Gastrocnemius medialis (tissue), 4 donors: Measurements from ENCODE around the gene BCLAF1. TPM values are rescaled to one million over a fixed set of nuclear protein-coding genes. Genes with fewer than 3 reads are reported as not detected.

ENCODE experiments used
- ATAC-seq, 2 donors: fragments of 150-250 bp; one replicate each; pipeline ENCODE4 v1.9.1; 2016
- DNase-seq, 2 donors: peaks; one replicate each; pipeline ENCODE4 v3.0.0-alpha.2; 2019
- H3K27ac ChIP-seq, 4 donors: fragments of 200-600 bp; sonication (generic); 1 replicate in 1 of 4; 2 replicates in 3 of 4; pipeline ENCODE4 v1.5.1; 2016 to 2018; ENCODE audit warnings: mild to moderate bottlenecking in 2 of 4, moderate library complexity in 1 of 4
- H3K27me3 ChIP-seq, 3 donors: fragments of 200-600 bp; sonication (generic) in 2 of 3; 1 replicate in 1 of 3; 2 replicates in 2 of 3; pipeline versions ENCODE4 v1.5.1 to v1.6.0; 2016 to 2019; ENCODE audit warnings: mild to moderate bottlenecking in 1 of 3, moderate library complexity in 1 of 3
- H3K36me3 ChIP-seq, 2 donors: fragments of 200-600 bp; sonication (generic) in 1 of 2; one replicate each; pipeline ENCODE4 v1.5.1; 2017 to 2018
- H3K4me1 ChIP-seq, 2 donors: fragments of 200-600 bp; sonication (generic) in 1 of 2; one replicate each; pipeline ENCODE4 v1.5.1; 2016 to 2017; ENCODE audit warnings: mild to moderate bottlenecking in 2 of 2
- H3K4me3 ChIP-seq, 4 donors: fragments of 200-600 bp; sonication (generic) in 3 of 4; 1 replicate in 1 of 4; 2 replicates in 3 of 4; pipeline ENCODE4 v1.5.1; 2016 to 2019; ENCODE audit warnings: mild to moderate bottlenecking in 2 of 4
- H3K9me3 ChIP-seq, 3 donors: fragments of 200-600 bp; sonication (generic) in 2 of 3; 1 replicate in 1 of 3; 2 replicates in 2 of 3; pipeline ENCODE4 v1.5.1; 2016 to 2019
- CTCF ChIP-seq, 5 experiments: fragments of 450-650 bp in 3 of 5; fragments of 200-600 bp in 2 of 5; sonication (generic) in 2 of 5; IDR thresholded peaks in 4 of 5; conservative IDR thresholded peaks in 1 of 5; 1 replicate in 4 of 5; 2 replicates in 1 of 5; pipeline ENCODE4 v1.5.1; 2016 to 2019; ENCODE audit warnings: antibody characterized with exemption in 5 of 5, mild to moderate bottlenecking in 3 of 5, moderate library complexity in 3 of 5
- POLR2A ChIP-seq, 2 donors: fragments of 450-650 bp; IDR thresholded peaks; one replicate each; pipeline ENCODE4 v1.6.1; 2017; ENCODE audit warnings: antibody characterized with exemption in 2 of 2, mild to moderate bottlenecking in 2 of 2, moderate library complexity in 2 of 2
- in situ Hi-C, 4 donors: fragments of 200-750 bp; cut with MboI; loops; one replicate each; pipeline versions ENCODE4 v1.15.0 to v1.8.0; 2017; ENCODE audit warnings: low sequenced_read_pairs in 4 of 4
- intact Hi-C: fragments of 100-400 bp; cut with DNase I; formaldehyde crosslinking; loops from one replicate; pipeline ENCODE4 v1.15.1; 2023; ENCODE audit warnings: low total_unique reads
- total RNA-seq, 4 donors: library from RNA; depleted of rRNA; stranded (reverse); fragments of >200 nt; gene quantifications; one replicate each; pipeline versions ENCODE4 v1.1.0 to v1.2.3, GENCODE V29; 2016

Gene BCLAF1
- total RNA-seq, 4 donors from 2014 or later = 27.3 to 83.0 (median 61.8) TPM

GRCh38 chr6:136212608-136213007 is 77.0 kb downstream of the BCLAF1 start:
- ATAC-seq = no peak
- intact Hi-C loops = no loop called here
- no peak for DNase-seq
- in situ Hi-C loops = no loop called here
- H3K4me1 ChIP-seq = no peaks in the 10 kb centered on the region
- H3K27ac ChIP-seq = no peak overlapping the region
- H3K4me3 ChIP-seq = no peak overlapping the region
- no peaks in the 10 kb centered on the region for H3K36me3 ChIP-seq
- H3K27me3 ChIP-seq = no peaks in the 10 kb centered on the region
- no peak for TF ChIP-seq CTCF (IDR thresholded peaks at IDR 0.05 in 4 of 5, conservative IDR thresholded peaks at IDR 0.05 in 1 of 5)
- no peak for TF ChIP-seq POLR2A (IDR thresholded peaks at IDR 0.05)
- no peaks in the 10 kb centered on the region for H3K9me3 ChIP-seq

- H3K36me3 ChIP-seq = no peaks in the 10 kb centered on the region
- H3K4me3 ChIP-seq = no peak overlapping the region
- no peaks in the 10 kb centered on the region for H3K27me3 ChIP-seq
- TF ChIP-seq CTCF (IDR thresholded peaks at IDR 0.05 in 4 of 5, conservative IDR thresholded peaks at IDR 0.05 in 1 of 5) = no peak
- no peak for TF ChIP-seq POLR2A (IDR thresholded peaks at IDR 0.05)
- H3K4me1 ChIP-seq = no peaks in the 10 kb centered on the region
- H3K27ac ChIP-seq = no peak overlapping the region
- ATAC-seq (no peak), DNase-seq (no peak)
- intact Hi-C loops = no loop called here
- H3K9me3 ChIP-seq = no peaks in the 10 kb centered on the region
- in situ Hi-C loops = no loop called here
These were observed 79.1 kb downstream of the BCLAF1 start for GRCh38 chr6:136210398-136211165.

GRCh38 chr6:136209496-136209895 is 80.2 kb downstream of the BCLAF1 start:
- intact Hi-C loops (no loop called here), in situ Hi-C loops (no loop called here)
- ATAC-seq (no peak), DNase-seq (no peak)
- H3K4me3 ChIP-seq = no peak overlapping the region
- H3K9me3 ChIP-seq = no peaks in the 10 kb centered on the region
- no peaks in the 10 kb centered on the region for H3K36me3 ChIP-seq
- TF ChIP-seq POLR2A (IDR thresholded peaks at IDR 0.05) = no peak
- no peak for TF ChIP-seq CTCF (IDR thresholded peaks at IDR 0.05 in 4 of 5, conservative IDR thresholded peaks at IDR 0.05 in 1 of 5)
- H3K27ac ChIP-seq = no peak overlapping the region
- H3K27me3 ChIP-seq = no peaks in the 10 kb centered on the region
- H3K4me1 ChIP-seq = no peaks in the 10 kb centered on the region

- Histone ChIP-seq H3K27me3 (no peaks in the 10 kb centered on the region), H3K4me3 (no peak overlapping the region), H3K27ac (no peak overlapping the region), H3K9me3 (no peaks in the 10 kb centered on the region), H3K4me1 (no peaks in the 10 kb centered on the region), H3K36me3 (no peaks in the 10 kb centered on the region)
- no peak for TF ChIP-seq CTCF (IDR thresholded peaks at IDR 0.05 in 4 of 5, conservative IDR thresholded peaks at IDR 0.05 in 1 of 5)
- TF ChIP-seq POLR2A (IDR thresholded peaks at IDR 0.05) = no peak
- in situ Hi-C loops (no loop called here), intact Hi-C loops (no loop called here)
- ATAC-seq = no peak
- DNase-seq = no peak
These were observed 80.9 kb downstream of the BCLAF1 start for GRCh38 chr6:136208783-136209182.

Other genes with a start within 250 kb of the BCLAF1 start
- gene MTFR2, start 39.5 kb downstream of the BCLAF1 start, total RNA-seq = under 1 TPM in 1 of 4 donors, not detected in 3; 0.51 TPM